ENCODE results near the gene ZNF343.
A peak's percentile ranks its signal among the peaks of the same experiment; 100 is the strongest.

Gene ZNF343

DNA sequence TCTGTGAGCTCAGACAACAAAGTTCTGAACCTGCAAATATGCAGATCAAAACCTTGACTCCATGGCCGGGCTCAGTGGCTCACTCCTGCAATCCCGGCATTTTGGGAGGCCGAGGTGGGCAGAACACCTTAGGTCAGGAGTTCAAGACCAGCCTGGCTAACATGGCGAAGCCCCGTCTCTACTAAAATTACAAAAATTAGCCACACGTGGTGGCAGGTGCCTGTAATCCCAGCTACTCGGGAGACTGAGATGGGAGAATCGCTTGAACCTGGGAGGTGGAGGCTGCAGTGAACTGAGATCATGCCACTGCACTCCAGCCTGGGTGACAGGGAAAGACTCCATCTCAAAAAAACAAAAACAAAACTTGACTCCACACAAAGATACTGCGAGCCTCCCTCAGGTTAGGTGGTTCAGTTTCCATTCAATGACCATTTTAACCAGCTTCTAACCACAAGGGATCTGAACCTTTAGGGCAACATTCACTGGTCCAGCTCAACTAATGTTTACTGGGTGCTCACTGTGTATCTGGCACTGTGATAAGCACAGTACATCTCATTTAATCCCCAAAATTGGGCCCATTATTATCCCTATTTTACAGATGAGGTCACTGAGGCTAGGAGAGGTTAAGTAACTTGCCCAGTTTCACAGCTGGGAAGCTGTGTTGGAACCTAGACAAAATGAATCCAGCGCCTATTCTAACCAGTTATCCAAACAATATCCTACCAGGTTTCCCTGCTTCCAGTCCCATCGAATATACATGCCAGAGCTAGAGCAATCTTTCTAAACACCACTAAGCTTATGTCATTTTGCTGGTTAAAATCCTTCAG lies 39.9 kb downstream of the ZNF343 start:
- H3F3A ChIP-seq (ENCODE audit: low read depth): 0 out of 2 replicates have a peak, but pooled peaks cover 2% of the 10 kb centered on the region
- no peak overlapping the region for H2AFZ ChIP-seq (ENCODE audit: low read length)
- TF ChIP-seq, protein P1, sequence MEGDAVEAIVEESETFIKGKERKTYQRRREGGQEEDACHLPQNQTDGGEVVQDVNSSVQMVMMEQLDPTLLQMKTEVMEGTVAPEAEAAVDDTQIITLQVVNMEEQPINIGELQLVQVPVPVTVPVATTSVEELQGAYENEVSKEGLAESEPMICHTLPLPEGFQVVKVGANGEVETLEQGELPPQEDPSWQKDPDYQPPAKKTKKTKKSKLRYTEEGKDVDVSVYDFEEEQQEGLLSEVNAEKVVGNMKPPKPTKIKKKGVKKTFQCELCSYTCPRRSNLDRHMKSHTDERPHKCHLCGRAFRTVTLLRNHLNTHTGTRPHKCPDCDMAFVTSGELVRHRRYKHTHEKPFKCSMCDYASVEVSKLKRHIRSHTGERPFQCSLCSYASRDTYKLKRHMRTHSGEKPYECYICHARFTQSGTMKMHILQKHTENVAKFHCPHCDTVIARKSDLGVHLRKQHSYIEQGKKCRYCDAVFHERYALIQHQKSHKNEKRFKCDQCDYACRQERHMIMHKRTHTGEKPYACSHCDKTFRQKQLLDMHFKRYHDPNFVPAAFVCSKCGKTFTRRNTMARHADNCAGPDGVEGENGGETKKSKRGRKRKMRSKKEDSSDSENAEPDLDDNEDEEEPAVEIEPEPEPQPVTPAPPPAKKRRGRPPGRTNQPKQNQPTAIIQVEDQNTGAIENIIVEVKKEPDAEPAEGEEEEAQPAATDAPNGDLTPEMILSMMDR (conservative IDR thresholded peaks at IDR 0.05; ENCODE audit: low read length): no peak
- no peak for TF ChIP-seq EZH2phosphoT487 (IDR thresholded peaks at IDR 0.05; ENCODE audit: borderline replicate concordance)
- H3K79me2 ChIP-seq (ENCODE audit: insufficient read depth, low read length): peaks cover 68% of the 10 kb centered on the region
- peaks cover 10% of the 10 kb centered on the region for H3K27me3 ChIP-seq (ENCODE audit: insufficient read depth, low read length, poor library complexity, severe bottlenecking)
- peak overlapping the region; percentile 99 for H3K4me3 ChIP-seq (ENCODE audit: low read length, poor library complexity, severe bottlenecking)
- no peaks in the 10 kb centered on the region for H3K9me3 ChIP-seq (ENCODE audit: insufficient read depth, low read depth, low read length)
- peak overlapping the region; percentile 100 for H3K4me2 ChIP-seq (ENCODE audit: low read depth, low read length, poor library complexity, severe bottlenecking)
- peaks cover 38% of the 10 kb centered on the region for H3K4me1 ChIP-seq (ENCODE audit: insufficient read depth, low read length, poor library complexity, severe bottlenecking)
- peaks cover 38% of the 10 kb centered on the region for H3K36me3 ChIP-seq (ENCODE audit: insufficient read depth, low read length)
- peak overlapping the region; percentile 98 for H3K9ac ChIP-seq (ENCODE audit: low read depth, low read length, poor library complexity, severe bottlenecking)
- peaks cover 67% of the 10 kb centered on the region for H4K20me1 ChIP-seq (ENCODE audit: insufficient read depth, low read length, poor library complexity, severe bottlenecking)
- no peaks in the 10 kb centered on the region for H3K9me2 ChIP-seq (replicated peaks; ENCODE audit: low read depth, low read length)

DNA sequence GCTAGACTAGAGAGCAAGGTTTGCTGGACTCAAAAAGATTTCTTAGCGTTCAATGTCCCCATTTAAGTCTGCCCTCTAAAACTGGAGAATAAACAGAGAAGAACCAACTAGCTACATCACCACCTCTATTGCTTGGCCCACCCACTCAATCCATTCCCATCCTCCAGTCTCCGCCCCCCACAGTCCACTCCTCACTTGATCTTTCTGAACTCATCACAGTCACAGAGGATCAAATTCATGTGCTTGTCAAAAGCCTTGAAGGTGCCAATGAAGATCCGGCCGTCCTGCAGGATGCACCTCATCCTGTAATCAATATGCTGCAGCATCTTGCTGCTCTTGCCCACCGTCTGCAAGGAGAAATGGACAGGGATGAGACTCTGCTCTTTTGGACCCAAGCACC lies 41.3 kb downstream of the ZNF343 start:
- Histone ChIP-seq H3K9ac (ENCODE audit: low read depth, low read length, poor library complexity, severe bottlenecking) (peak overlapping the region; percentile 98), H3K4me1 (ENCODE audit: insufficient read depth, low read length, poor library complexity, severe bottlenecking) (peaks cover 38% of the 10 kb centered on the region), H3K27me3 (ENCODE audit: insufficient read depth, low read length, poor library complexity, severe bottlenecking) (peaks cover 10% of the 10 kb centered on the region), H3K4me3 (ENCODE audit: low read length, poor library complexity, severe bottlenecking) (peak overlapping the region; percentile 99), H3K4me2 (ENCODE audit: low read depth, low read length, poor library complexity, severe bottlenecking) (peak overlapping the region; percentile 100), H2AFZ (ENCODE audit: low read length) (no peak overlapping the region), H3K9me2 (replicated peaks; ENCODE audit: low read depth, low read length) (no peaks in the 10 kb centered on the region), H3K79me2 (ENCODE audit: insufficient read depth, low read length) (peaks cover 81% of the 10 kb centered on the region), H3K9me3 (ENCODE audit: insufficient read depth, low read depth, low read length) (no peaks in the 10 kb centered on the region), H3K36me3 (ENCODE audit: insufficient read depth, low read length) (peaks cover 52% of the 10 kb centered on the region), H3F3A (ENCODE audit: low read depth) (0 out of 2 replicates have a peak, but pooled peaks cover 2% of the 10 kb centered on the region), H4K20me1 (ENCODE audit: insufficient read depth, low read length, poor library complexity, severe bottlenecking) (peaks cover 80% of the 10 kb centered on the region)
- TF ChIP-seq, protein P1 (conservative IDR thresholded peaks at IDR 0.05; ENCODE audit: low read length): no peak
- TF ChIP-seq EZH2phosphoT487 (IDR thresholded peaks at IDR 0.05; ENCODE audit: borderline replicate concordance): no peak

DNA sequence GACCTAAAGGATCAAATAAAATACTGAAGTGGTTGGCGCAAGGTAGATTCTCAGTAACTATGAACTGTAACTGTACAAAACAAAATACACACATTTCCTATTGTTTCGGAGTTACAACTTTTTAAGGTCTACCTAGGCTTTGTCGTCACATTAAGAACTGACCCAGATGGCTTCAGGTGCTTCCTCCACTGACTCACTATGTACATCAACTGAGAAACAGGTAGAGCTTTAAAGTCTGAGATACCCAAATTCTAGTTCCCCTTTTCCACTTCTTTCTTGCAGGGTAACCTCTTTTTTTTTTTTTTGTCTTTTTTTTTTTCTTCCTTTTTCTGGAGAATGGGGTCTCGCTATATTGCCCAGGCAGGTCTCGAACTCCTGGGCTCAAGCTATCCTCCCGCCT lies 43.6 kb downstream of the ZNF343 start:
- Histone ChIP-seq H2AFZ (ENCODE audit: low read length) (no peak overlapping the region), H3K9me3 (ENCODE audit: insufficient read depth, low read depth, low read length) (no peaks in the 10 kb centered on the region), H3K4me1 (ENCODE audit: insufficient read depth, low read length, poor library complexity, severe bottlenecking) (peaks cover 38% of the 10 kb centered on the region), H3K9me2 (replicated peaks; ENCODE audit: low read depth, low read length) (no peaks in the 10 kb centered on the region), H4K20me1 (ENCODE audit: insufficient read depth, low read length, poor library complexity, severe bottlenecking) (peaks cover 88% of the 10 kb centered on the region), H3K4me3 (ENCODE audit: low read length, poor library complexity, severe bottlenecking) (no peak overlapping the region), H3K9ac (ENCODE audit: low read depth, low read length, poor library complexity, severe bottlenecking) (no peak overlapping the region), H3K27me3 (ENCODE audit: insufficient read depth, low read length, poor library complexity, severe bottlenecking) (peaks cover 4% of the 10 kb centered on the region), H3K79me2 (ENCODE audit: insufficient read depth, low read length) (peaks cover 78% of the 10 kb centered on the region), H3K4me2 (ENCODE audit: low read depth, low read length, poor library complexity, severe bottlenecking) (peak overlapping the region; percentile 100), H3F3A (ENCODE audit: low read depth) (peaks cover 7% of the 10 kb centered on the region; the same call in 1 of the 2 replicates), H3K36me3 (ENCODE audit: insufficient read depth, low read length) (peaks cover 75% of the 10 kb centered on the region)
- TF ChIP-seq, protein P1 (conservative IDR thresholded peaks at IDR 0.05; ENCODE audit: low read length): no peak
- no peak for TF ChIP-seq EZH2phosphoT487 (IDR thresholded peaks at IDR 0.05; ENCODE audit: borderline replicate concordance)
